A549 treated with GW870086 at 1 μM for 4 hours (cell line): ENCODE data around the gene INAVA. TPM values are rescaled to one million over a fixed set of nuclear protein-coding genes. Genes with fewer than 3 reads are reported as not detected.

Experiments used
- total RNA-seq: library from RNA; stranded (reverse); fragments of 200-300 nt; extraction: Qiagen RNA extraction; gene quantifications from 5 replicates; pipeline ENCODE4 v1.2.3, GENCODE V29; 2022; ENCODE audit warnings: low read depth

The INAVA gene
- total RNA-seq: 43.6 to 60.0 TPM (median 49.4 TPM) in 5 replicates

GRCh38 chr1:200894712-200895442, at the start of gene INAVA:
INAVA (plus strand) TSS chr1:200894900; CDS start chr1:200898401, 3,501 bp downstream.

GRCh38 chr1:200872446-200873115, 22.1 kb upstream of the INAVA start, which contains the start of gene GPR25:
GPR25 (plus strand) TSS chr1:200872981; CDS start chr1:200873038, 57 bp downstream.

Other genes with a start within 250 kb of the INAVA start
- 12.3 to 15.5 TPM (median 13.5 TPM) in 5 replicates for gene DDX59, start 225.0 kb upstream of the INAVA start, total RNA-seq
- gene CAMSAP2, start 156.0 kb upstream of the INAVA start, total RNA-seq: 14.0 to 21.3 TPM (median 20.5 TPM) in 5 replicates
- gene GPR25, start 21.9 kb upstream of the INAVA start, total RNA-seq: not detected in 5 replicates
- gene KIF21B, start 128.8 kb downstream of the INAVA start, total RNA-seq: 1.4 to 2.7 TPM (median 2.2 TPM) in 5 replicates
- gene CACNA1S, start 217.5 kb downstream of the INAVA start, total RNA-seq: not detected in 5 replicates
- gene ASCL5, start 232.3 kb downstream of the INAVA start, total RNA-seq: 0.09 to 0.23 TPM (median 0.10 TPM) in 4 of 5 replicates, not detected in the other